GM19240 (cell line): ENCODE results near the gene CRB2.
"Not testable (repeated sequence)": the region's sequence is repeated elsewhere in the genome, so short reads cannot be mapped to it uniquely, and the experiment has no call there.

Experiments
- DNase-seq: peaks from one replicate; pipeline ENCODE4 v3.0.0; 2011; ENCODE audit warnings: low spot score; ENCODE audit not compliant: insufficient read length

Gene CRB2

GRCh38 chr9:123327697-123328100 lies 28.3 kb upstream of the CRB2 start:
- no peak for DNase-seq

GRCh38 chr9:123329329-123329955 lies 26.6 kb upstream of the CRB2 start:
- no peak for DNase-seq

GRCh38 chr9:123331346-123332060 lies 24.5 kb upstream of the CRB2 start:
- DNase-seq: no peak

GRCh38 chr9:123333058-123333669 lies 22.8 kb upstream of the CRB2 start:
- not testable (repeated sequence) for DNase-seq

- no peak for DNase-seq
Observed at GRCh38 chr9:123334639-123335038, 21.4 kb upstream of the CRB2 start.

GRCh38 chr9:123335193-123335985 lies 20.6 kb upstream of the CRB2 start:
- no peak for DNase-seq

- no peak for DNase-seq
Observed at GRCh38 chr9:123335986-123336329, 20.0 kb upstream of the CRB2 start.

- no peak for DNase-seq
Observed at GRCh38 chr9:123336449-123336848, 19.5 kb upstream of the CRB2 start.

GRCh38 chr9:123336959-123337358 lies 19.0 kb upstream of the CRB2 start:
- DNase-seq: no peak

- DNase-seq: no peak
Observed at GRCh38 chr9:123337971-123338370, 18.0 kb upstream of the CRB2 start.

- no peak for DNase-seq
Observed at GRCh38 chr9:123338710-123339665, 17.0 kb upstream of the CRB2 start.

GRCh38 chr9:123339666-123340510 lies 16.1 kb upstream of the CRB2 start:
- no peak for DNase-seq

GRCh38 chr9:123341816-123342215 lies 14.2 kb upstream of the CRB2 start:
- DNase-seq: no peak

- DNase-seq: no peak
Observed at GRCh38 chr9:123342247-123342646, 13.8 kb upstream of the CRB2 start.

GRCh38 chr9:123343443-123344191 lies 12.4 kb upstream of the CRB2 start:
- peak; percentile 68 for DNase-seq

GRCh38 chr9:123344192-123344949 lies 11.6 kb upstream of the CRB2 start:
- DNase-seq: no peak

- no peak for DNase-seq
Observed at GRCh38 chr9:123345567-123345955, 10.4 kb upstream of the CRB2 start.

GRCh38 chr9:123346026-123346425 lies 10.0 kb upstream of the CRB2 start:
- no peak for DNase-seq

- DNase-seq: no peak
Observed at GRCh38 chr9:123346826-123347225, 9.2 kb upstream of the CRB2 start.
